Osteoblast (primary cell): Measurements from ENCODE around the gene TP53AIP1. TPM values are rescaled to one million over a fixed set of nuclear protein-coding genes. Genes with fewer than 3 reads are reported as not detected.

Experiments
- DNase-seq: peaks from one replicate; pipeline ENCODE4 v3.0.0; 2011; ENCODE audit warnings: low spot score, mixed read lengths; ENCODE audit not compliant: insufficient read length; ENCODE audit errors: missing footprints
- H2AFZ ChIP-seq: 2 replicates; pipeline ENCODE4 v1.6.0; 2011; ENCODE audit warnings: mild to moderate bottlenecking, low read length
- H3K27ac ChIP-seq: 2 replicates; pipeline ENCODE4 v1.5.1; 2011; ENCODE audit warnings: mild to moderate bottlenecking, low read depth, low read length, moderate library complexity
- H3K27me3 ChIP-seq: 2 replicates; pipeline ENCODE4 v1.6.0; 2012; ENCODE audit warnings: mild to moderate bottlenecking, control low read depth, inconsistent platforms, low read length, moderate library complexity; ENCODE audit not compliant: insufficient read depth
- H3K36me3 ChIP-seq: 2 replicates; pipeline ENCODE4 v1.5.1; 2011; ENCODE audit warnings: mild to moderate bottlenecking, low read length, control low read depth, moderate library complexity; ENCODE audit not compliant: insufficient read depth
- H3K4me1 ChIP-seq: 2 replicates; pipeline ENCODE4 v1.5.1; 2011; ENCODE audit warnings: mild to moderate bottlenecking, low read length, control low read depth, moderate library complexity; ENCODE audit not compliant: insufficient read depth
- H3K4me2 ChIP-seq: 2 replicates; pipeline ENCODE4 v1.6.0; 2011; ENCODE audit warnings: mild to moderate bottlenecking, low read length; ENCODE audit not compliant: insufficient read depth
- H3K4me3 ChIP-seq: fragments of 200-600 bp; sonication (generic); 3 replicates; pipeline ENCODE4 v1.5.1; 2012; ENCODE audit warnings: mild to moderate bottlenecking, low read length, inconsistent platforms; ENCODE audit not compliant: insufficient read depth
- H3K79me2 ChIP-seq: 2 replicates; pipeline ENCODE4 v1.6.0; 2012; ENCODE audit warnings: mild to moderate bottlenecking, low read length, control low read depth, inconsistent platforms; ENCODE audit not compliant: insufficient read depth
- H3K9me3 ChIP-seq: 2 replicates; pipeline ENCODE4 v1.5.1; 2011; ENCODE audit warnings: low read depth, low read length, control low read depth
- H4K20me1 ChIP-seq: 2 replicates; pipeline ENCODE4 v1.6.0; 2012; ENCODE audit warnings: mild to moderate bottlenecking, low read length, control low read depth; ENCODE audit not compliant: insufficient read depth
- CTCF ChIP-seq: IDR thresholded peaks from 2 replicates; pipeline ENCODE4 v1.5.1; 2011; ENCODE audit warnings: mild to moderate bottlenecking, low read depth, low read length, moderate library complexity; ENCODE audit errors: extremely low read depth
- total RNA-seq: library from RNA; depleted of rRNA; stranded (reverse); fragments of >200 nt; gene quantifications from 2 replicates; pipeline ENCODE4 v1.2.3, GENCODE V29; 2012

TP53AIP1 gene
- total RNA-seq, 1 donor = under 0.01 TPM

- Histone ChIP-seq H3K79me2 (no peaks in the 10 kb centered on the region), H3K4me3 (no peak overlapping the region), H4K20me1 (no peaks in the 10 kb centered on the region), H3K4me2 (no peak overlapping the region), H3K9me3 (no peaks in the 10 kb centered on the region), H3K27me3 (peaks cover 40% of the 10 kb centered on the region), H3K36me3 (no peaks in the 10 kb centered on the region), H3K27ac (no peak overlapping the region), H3K4me1 (peaks cover 7% of the 10 kb centered on the region), H2AFZ (no peak overlapping the region)
- TF ChIP-seq CTCF = no peak
- no peak for DNase-seq
Measured at GRCh38 chr11:128888034-128888985, 54.4 kb downstream of the TP53AIP1 start.

- peak; percentile 22 for TF ChIP-seq CTCF
- Histone ChIP-seq H3K79me2 (no peaks in the 10 kb centered on the region), H3K36me3 (no peaks in the 10 kb centered on the region), H2AFZ (no peak overlapping the region), H3K9me3 (no peaks in the 10 kb centered on the region), H3K27me3 (peaks cover 54% of the 10 kb centered on the region), H3K27ac (no peak overlapping the region), H4K20me1 (no peaks in the 10 kb centered on the region), H3K4me1 (peaks cover 7% of the 10 kb centered on the region), H3K4me3 (no peak overlapping the region), H3K4me2 (no peak overlapping the region)
- peak; percentile 67 for DNase-seq
Measured at GRCh38 chr11:128886406-128887124, 56.1 kb downstream of the TP53AIP1 start.

Other genes starting within 250 kb of the TP53AIP1 start
- 23.5 and 23.9 TPM in 2 replicates for gene FLI1, start 248.8 kb downstream of the TP53AIP1 start, total RNA-seq
- gene KCNJ1, start 75.6 kb downstream of the TP53AIP1 start, total RNA-seq = not detected in 2 replicates
- gene KCNJ5, start 51.5 kb downstream of the TP53AIP1 start, total RNA-seq = 0.29 and 0.36 TPM in 2 replicates
- 25.3 and 33.6 TPM in 2 replicates for gene ARHGAP32, start 249.5 kb upstream of the TP53AIP1 start, total RNA-seq